HG03575 (cell line): ENCODE results near the gene PPP6R2.

Experiments
- ATAC-seq: cut with Tn5 transposase; IDR thresholded peaks from one replicate; pipeline ENCODE4 v1.9.1; 2021; ENCODE audit not compliant: unreplicated experiment, insufficient number of reproducible peaks, low FRiP score; ENCODE audit errors: extremely low read depth

Gene PPP6R2

GRCh38 chr22:50473088-50473487 lies 130.0 kb downstream of the PPP6R2 start:
- no peak for ATAC-seq

GRCh38 chr22:50473855-50474671 lies 130.9 kb downstream of the PPP6R2 start:
- ATAC-seq, result no peak

DNA sequence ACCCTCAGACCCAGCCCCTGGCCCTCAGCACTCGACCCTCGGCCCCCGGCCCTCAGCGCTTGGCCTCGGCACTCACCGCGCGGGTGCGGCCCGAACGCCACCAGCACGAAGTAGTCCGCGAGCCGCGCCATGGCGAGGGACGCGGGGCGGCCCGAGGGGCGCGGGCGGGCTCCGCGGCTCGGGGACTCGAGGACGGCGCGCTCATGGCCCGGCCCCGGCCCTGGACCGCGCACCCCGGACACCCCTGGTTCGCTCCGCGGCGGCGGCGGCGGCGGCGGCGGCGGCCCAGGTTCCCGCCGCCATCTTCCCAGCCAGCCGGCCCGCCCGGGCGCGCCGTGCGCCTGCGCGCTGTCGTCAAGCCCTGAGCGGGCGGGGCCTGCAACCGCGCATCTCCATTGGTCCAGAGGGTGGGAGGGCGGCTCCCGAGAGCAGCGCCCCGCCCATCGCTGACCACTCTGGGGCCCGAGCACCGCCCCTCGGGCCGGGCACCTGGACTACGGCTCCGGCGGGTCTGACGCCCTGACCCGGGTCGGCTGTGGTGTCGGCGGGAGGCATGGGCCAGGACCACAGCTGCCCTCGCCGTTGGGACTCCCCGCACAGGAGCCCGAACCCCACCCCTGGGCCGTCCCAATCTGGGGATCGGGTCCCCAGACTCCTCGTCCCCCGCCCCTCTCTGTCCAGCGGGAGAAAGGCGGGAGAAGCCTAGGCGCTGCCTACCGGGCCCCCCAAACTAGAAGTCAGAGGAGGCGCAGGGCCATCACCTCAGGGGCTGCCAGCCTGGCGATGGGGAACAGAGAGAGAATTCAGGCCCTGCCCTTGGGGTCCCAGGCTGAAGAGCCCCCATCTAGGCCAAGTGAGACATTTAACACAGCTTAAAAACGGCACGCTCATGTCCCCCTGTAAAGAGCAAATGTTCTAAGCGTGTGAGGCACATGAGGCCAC lies 131.9 kb downstream of the PPP6R2 start, which contains the start of gene SBF1:
TSS of gene SBF1 (minus strand) at position 326 of the 942 bp plus-strand sequence. CDS start at position 131, 195 bp downstream.
- no peak for ATAC-seq

DNA sequence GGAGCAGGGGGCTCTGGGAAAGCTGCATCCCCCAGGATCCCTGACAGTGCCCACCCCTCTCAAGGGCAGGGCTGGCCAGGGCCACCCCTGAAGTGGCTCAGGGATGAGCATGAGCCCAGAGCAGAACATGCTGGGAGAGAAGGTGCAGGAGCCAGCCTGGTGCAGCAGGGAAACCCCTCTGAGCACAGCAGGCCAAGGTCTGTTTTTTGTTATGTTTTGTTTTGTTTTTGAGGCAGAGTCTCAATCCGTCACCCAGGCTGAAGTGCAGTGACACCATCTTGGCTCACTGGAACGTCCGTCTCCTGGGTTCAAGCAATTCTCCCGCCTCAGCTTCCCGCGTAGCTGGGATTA lies 132.5 kb downstream of the PPP6R2 start:
- ATAC-seq, result no peak

- no peak for ATAC-seq
Observed at GRCh38 chr22:50476868-50477267, 133.7 kb downstream of the PPP6R2 start.

GRCh38 chr22:50477923-50478322 lies 134.8 kb downstream of the PPP6R2 start:
- ATAC-seq, result no peak

DNA sequence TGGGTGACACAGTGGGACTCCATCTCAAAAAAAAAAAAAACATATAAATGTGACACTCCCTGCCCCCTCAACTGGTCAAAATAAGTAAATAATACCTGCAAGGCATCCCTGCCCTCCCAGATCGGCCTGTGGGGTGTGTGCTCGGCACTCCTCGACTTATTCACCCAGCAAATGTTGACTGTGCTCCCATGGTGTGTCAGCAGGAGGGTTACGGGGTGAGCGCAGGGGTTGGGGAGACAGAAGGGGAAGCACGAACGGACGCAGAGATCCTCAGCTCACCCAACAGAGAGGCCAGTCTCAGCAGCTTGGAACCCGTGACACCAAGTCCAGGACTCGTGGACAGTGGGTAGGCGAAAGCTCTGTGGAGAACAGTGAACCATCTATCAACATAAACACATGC lies 136.6 kb downstream of the PPP6R2 start:
- no peak for ATAC-seq

DNA sequence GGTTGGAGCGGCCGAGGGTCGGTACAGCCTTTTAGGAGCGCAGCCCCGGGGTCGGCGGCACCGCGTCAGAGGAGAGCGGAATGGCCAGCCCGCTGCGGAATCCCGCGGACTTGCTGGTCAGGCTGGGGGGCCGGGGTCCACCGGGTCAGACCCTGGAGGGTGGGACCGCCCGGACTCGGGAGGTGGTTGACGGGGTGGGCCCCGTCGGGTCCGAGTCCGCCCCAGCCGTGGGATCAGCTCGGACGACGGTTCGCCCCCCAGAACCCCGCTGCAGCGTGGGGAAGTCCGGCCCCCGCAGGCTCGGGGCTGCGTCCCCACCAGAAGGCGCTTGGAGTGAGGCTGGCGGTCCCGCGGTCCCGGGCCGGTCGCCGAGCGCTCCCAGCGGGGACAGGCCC lies 137.9 kb downstream of the PPP6R2 start:
- no peak for ATAC-seq

DNA sequence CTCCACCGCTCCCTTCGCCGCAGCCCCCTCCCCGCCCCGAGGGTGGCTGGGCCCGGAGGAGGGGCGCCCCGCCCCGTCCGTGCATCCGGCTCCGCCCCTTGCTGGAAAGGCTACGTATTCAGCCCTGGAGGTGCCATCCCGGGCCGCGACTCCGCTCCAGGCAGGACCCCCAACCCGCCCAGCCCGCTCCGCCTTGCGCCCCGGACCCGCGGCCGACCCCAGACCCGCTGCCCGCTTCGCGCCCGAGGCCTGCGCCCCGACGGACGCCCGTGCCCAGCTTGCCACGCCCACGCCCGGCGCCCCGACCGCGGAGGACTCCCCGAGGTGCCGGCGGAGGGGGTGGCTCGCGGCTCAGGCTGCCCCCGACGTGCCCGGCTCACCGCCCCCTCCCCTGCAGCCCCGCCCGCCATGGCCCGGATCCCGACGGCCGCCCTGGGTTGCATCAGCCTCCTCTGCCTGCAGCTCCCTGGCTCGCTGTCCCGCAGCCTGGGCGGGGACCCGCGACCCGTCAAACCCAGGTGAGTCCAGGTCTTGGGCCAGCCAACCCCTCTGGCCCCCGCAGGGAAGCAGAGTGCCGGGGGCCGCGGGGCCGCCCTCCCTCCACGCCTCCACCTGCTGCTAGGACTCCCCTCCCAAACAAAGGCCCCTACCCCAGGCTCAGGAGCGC lies 138.4 kb downstream of the PPP6R2 start, which contains the start of gene ADM2:
TSS of gene ADM2 (plus strand) at position 104 of the 667 bp plus-strand sequence. CDS start at position 409, 305 bp downstream.
- ATAC-seq, result no peak

DNA sequence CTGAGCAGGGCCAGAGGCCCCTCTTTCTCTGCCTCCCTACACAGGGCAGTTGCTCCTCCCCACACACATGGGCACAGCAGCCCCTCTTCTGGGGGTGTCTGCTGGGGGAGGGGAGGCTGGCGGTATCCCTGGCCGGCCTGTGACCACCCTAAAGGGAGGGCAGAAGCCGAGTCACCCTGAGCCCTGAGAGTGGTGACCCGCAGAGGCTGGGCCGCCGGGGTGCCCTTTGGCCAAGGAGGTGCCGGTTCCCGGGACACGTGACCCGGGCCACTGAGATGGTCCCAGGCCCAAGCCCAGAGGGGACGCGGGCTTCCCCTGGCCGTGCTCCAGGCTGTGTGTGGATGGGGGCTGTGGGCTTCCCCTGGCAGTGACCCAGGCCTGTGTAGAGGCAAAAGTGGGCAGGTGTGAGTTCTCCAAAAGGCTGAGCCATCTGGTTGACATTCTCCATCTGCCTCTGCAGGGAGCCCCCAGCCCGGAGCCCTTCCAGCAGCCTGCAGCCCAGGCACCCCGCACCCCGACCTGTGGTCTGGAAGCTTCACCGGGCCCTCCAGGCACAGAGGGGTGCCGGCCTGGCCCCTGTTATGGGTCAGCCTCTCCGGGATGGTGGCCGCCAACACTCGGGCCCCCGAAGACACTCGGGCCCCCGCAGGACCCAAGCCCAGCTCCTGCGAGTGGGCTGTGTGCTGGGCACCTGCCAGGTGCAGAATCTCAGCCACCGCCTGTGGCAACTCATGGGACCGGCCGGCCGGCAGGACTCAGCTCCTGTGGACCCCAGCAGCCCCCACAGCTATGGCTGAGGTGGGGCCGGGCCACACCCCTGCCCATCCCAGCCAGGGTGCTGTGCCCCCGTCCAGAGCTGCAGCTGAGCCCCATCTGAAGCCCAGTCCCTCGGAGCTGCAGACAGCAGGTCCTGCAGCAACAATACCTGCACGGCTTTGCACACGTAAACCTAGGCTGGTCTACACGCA lies 139.3 kb downstream of the PPP6R2 start:
- ATAC-seq, result no peak

DNA sequence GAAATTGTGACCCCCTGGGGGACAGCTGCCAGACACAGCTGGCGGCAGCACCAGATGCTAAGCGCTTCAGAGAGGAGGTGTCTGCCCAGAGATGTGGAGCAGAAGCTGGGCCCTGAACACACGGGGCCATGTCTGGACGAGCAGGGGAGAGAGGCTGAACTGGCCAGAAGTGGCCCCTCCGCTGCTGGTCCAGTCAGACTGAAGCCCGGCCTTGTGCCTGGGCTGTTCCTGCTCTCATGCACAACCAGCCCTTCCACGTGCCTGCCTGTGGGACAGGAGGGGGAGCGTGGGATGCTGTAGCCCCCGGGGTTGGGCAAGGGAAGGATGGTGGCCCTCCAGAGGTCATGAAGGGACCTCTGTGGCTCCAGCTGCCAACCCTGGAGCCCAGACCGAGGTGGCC lies 140.0 kb downstream of the PPP6R2 start:
- ATAC-seq, result no peak

- no peak for ATAC-seq
Observed at GRCh38 chr22:50483556-50483955, 140.4 kb downstream of the PPP6R2 start.

GRCh38 chr22:50483977-50484853 lies 141.1 kb downstream of the PPP6R2 start:
- no peak for ATAC-seq

DNA sequence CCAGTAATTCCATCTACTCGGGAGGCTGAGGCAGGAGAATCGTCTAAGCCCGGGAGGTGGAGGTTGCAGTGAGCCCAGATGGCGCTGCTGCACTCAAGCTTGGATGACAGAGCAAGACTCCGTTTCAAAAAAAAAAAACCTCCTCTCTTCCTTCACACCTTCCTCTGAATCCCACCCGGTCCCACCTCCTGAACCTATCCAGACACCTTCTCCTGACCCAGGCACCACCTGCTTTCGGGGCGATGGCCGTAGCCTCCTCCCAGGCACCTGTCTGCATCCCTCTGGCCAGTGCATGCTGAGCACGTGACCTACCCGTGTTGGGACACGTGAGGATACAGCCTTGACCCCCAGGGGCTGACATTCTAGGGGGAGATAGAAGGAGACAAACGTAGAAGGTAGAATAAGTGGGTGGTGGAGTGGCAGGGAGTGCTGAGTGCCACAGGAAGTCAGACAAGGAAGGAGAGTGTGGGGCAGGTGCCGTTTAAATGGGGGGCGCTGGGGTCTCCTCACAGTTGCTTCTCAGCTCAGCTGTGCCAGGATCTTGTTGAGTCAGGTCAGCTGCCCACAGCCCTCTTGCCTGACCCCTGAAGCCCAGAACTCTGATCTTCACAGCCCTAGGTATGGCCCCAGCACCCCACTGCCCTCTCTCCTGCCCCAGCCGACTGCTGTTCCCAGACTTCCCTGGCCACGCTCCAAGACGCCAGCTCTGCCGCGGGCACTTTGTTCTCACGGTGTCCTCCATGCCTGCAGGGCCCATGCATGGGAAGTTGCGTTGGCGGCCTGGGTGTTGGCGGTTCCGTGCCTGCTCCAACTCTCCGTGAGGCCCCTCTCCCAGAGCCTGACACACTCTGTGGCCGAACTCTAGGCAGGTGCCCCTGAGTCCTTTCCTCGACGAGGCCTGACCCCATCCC lies 142.3 kb downstream of the PPP6R2 start:
- ATAC-seq, result no peak

GRCh38 chr22:50486561-50487289 lies 143.6 kb downstream of the PPP6R2 start, which contains the start of gene MIOX:
Gene MIOX, plus strand, starts transcription at chr22:50486859. Its CDS starts 39 bp downstream, at chr22:50486898.
- no peak for ATAC-seq
